G401 (cell line): Measurements from ENCODE around the gene SLC46A2. TPM values are rescaled to one million over a fixed set of nuclear protein-coding genes. Genes with fewer than 3 reads are reported as not detected.
A peak's percentile ranks its signal among the peaks of the same experiment; 100 is the strongest.

Experiments
- DNase-seq: peaks from one replicate; pipeline ENCODE4 v3.0.0-alpha.2; 2015; ENCODE audit warnings: low spot score
- in situ Hi-C: cut with HindIII; loops from 2 replicates; pipeline ENCODE4 v1.10.0; 2016; ENCODE audit warnings: low sequenced_read_pairs, mixed read lengths
- total RNA-seq: library from RNA; depleted of rRNA; stranded (reverse); fragments of >200 nt; shearing (Covaris generic); gene quantifications from 2 replicates; pipeline ENCODE4 v1.2.3, GENCODE V29; 2014

The SLC46A2 gene
- total RNA-seq, 1 experiment from 2014 or later = not detected

DNA sequence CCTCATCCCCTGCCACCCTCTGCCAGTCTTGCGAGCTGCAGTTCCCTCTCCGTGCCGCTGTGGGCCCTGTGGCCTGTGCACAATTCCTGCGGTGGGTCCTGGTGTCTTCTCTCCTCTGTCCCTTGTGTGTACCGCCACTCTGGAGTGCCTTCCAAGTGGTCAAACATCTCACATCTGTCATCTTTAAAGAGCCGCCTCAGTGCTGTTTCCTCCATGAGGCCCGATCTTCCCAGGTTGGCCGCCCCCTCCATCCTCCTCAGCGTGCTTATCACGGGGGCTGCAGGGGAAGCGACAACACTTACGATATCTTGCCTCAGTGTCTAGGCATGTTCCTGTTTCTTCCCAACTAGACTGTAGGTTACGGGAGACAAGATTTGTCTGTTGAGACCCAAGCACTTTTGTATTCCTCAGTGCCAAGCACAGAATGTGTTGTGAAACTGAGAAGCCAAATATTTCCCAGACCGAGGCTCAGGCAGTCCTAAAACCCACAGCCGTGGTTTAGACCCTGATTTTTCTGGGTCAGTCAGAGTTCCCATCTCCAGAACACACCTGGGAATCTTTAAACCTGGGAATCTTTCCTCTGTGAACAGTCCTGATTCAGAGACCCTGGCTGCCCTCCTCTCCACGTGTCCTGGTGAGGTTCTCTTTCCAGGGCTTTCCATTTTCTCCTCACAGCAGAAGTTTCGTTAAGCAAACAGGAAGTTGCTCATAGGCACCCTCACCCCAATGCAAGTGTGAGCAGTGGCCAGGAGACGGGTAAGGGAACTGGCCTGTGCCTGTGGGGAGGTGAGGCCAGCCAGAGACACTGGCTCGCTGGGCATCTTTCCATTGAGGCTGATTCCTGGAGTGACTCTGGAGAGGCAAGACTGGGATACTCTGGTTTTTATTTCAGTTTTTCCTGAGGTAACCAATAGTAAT is 28.8 kb downstream of the SLC46A2 start:
- peak; percentile 25 for DNase-seq
- in situ Hi-C loops = no loop called here

DNA sequence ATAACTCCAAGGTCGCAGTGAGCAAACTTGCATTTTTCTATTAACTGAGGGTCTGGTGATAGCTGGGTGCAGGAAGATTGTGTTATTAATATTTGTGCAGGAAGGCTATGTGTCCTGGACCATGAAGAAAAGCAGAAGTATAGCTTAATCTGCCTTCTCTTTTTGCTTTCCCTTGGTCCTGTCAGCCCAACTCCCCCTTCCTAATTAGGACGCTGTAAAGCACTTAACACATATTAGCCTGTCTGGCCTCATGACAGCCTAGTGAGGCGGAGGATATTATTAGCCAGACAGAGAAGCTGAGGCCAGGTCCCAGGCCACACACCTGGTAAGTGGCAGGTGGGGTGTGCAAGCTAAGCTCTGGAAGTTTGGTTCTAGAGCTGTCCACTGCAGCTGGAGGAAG is 29.5 kb downstream of the SLC46A2 start:
- no peak for DNase-seq
- in situ Hi-C loops = no loop called here

DNA sequence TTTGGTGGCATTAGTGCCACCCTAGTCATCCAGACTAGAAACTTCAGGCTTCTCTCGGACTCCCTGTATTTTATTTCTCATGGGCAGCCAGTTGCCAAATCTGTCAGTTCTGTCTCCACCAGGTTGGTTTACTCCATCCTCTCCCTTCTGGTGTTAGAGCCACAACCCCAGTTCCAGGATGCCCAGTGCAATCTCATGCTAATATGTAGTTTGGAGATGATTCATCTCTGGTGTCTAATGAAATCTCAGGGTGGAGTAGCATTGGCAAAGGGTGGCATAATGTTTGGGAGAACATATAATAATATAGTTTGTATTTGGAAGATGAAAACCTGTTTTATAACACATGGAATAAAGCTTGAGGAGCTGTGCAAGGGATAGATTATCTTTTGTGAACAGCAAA is 30.2 kb downstream of the SLC46A2 start:
- DNase-seq = no peak
- in situ Hi-C loops = no loop called here

DNA sequence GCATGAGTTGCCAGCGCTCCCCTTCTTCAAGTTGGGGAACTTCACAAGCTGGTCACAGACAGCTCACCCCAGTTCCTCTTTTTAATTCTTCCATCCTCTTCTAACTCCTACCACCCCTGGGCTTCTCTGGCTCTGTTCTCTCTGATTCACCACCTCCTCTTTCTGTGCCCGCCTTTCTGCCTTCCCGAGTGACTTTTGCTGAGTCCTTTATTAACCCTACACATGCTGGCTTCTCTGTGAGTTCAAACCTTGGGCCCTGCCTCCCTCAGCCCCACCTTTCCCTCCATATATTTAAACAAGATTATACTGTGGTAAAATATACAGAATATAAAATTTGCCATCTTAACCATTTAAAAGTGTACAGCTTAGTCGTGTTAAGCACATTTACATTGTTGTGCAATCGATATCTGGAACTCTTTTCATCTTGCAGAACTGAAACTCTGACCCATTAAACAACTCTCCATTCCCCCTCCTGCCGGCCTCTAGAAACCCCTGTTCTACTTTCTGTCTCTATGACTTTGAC is 32.0 kb downstream of the SLC46A2 start:
- in situ Hi-C loops = no loop called here
- DNase-seq = no peak

DNA sequence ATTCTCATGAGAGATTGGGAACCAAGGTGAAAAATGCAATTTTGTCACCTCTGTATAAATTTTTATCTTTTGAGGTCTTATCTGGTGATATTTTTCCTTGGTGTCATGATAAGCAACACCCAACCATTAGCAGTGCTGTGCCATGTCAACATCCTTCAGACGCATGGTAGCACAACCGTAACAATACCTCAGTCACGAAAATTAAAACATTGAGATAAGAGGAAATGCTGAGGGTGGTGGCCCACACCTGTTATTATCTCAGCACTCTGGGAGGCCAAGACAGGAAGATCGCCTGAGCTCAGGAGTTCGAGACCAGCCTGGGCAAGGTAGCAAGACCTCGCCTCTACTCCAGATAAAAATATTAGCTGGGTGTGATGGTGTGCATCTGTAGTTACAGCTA is 32.7 kb downstream of the SLC46A2 start:
- in situ Hi-C loops = no loop called here
- DNase-seq = no peak

DNA sequence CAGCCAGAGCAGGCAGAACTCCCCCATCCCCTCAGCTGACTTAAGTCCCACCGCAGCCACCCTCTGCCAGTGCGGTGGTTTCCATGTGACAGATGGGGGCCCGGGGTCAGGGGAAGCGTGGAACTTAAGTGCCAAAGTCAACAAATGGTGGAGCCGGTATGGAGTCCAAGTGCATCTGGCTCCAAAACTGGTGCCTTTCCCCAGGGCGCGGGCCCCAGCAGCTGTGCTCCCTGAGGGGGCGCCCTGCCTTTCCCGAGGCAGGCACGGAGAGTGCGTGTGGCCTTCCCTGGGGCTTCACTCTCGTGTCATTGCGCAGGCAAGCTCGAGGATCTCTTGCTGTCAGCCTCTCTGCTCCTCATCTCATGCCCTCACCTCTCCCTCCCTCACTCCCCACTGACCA is 33.8 kb downstream of the SLC46A2 start:
- no peak for DNase-seq
- in situ Hi-C loops = no loop called here

DNA sequence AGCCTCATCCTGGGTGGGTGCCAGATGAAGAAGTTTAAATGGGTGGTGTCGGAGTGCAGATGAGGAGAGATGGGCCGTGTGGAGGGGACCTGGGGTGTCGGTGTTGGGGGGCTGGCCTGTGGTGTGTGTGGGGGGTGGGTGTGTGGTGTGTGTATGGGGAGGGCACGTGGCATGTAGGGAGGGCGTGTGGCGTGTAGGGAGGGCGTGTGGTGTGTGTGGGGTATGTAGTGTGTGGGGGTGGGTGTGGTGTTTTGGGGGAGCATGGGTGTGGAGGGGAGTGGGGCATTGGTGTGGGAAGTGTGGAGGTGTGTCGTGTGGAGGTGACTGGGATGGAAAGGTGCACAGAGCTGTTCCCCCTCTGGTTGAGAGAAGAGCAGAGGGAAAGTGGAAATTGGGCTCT is 34.5 kb downstream of the SLC46A2 start:
- DNase-seq = no peak
- in situ Hi-C loops = no loop called here

DNA sequence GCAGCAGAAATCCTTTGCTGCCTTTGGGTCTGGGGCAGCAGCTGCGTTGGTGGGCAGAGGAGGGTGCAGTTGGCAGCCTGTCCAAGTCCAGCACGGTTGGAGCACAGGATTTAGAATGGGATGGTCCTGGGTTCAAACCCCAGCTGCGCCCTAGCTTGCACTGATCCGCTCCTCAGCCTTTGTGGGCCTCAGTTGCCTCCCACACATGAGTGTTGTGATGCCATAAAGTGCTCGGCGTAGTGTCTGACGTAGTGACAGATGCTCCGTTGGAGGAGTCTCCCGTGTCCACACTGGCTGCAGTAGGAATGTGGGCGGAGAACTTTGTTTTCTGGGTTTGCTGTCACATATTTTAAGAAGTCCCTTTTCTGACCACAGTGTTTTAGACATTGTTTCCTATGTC is 36.0 kb downstream of the SLC46A2 start:
- no peak for DNase-seq
- in situ Hi-C loops = no loop called here

DNA sequence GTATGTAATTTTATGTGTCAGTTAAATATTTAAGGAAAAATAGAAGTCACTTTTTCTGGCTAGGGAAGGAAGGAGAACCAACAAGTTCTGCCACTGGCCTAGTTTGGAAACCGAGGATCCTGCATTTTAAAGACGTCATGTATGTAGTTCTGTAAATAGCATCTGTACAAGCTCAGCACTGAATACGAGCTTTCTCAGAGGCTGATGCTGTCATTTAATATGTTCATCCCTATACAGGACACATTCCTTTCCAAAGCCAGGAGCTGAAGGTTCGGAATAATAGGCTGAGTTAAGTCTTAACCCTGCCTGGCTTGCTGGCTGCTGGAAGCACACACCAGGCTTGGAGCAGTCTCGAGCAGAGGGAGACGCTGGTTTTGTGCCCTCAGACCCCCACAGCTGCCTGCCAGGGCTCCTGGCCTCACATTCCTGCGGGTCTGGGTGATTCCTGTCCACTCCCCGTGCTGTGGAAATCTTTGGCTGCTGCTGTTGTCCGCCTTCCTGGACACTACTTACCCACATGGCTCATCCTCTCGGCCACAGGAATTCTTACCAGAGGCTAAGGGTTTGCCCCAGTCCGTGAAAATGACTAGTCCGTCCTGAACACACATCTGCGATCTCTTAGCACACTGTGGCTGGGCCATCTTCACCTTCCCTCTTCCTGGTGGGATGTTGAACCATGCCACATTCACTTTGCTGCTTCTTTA is 36.6 kb downstream of the SLC46A2 start:
- in situ Hi-C loops = no loop called here
- DNase-seq = no peak

DNA sequence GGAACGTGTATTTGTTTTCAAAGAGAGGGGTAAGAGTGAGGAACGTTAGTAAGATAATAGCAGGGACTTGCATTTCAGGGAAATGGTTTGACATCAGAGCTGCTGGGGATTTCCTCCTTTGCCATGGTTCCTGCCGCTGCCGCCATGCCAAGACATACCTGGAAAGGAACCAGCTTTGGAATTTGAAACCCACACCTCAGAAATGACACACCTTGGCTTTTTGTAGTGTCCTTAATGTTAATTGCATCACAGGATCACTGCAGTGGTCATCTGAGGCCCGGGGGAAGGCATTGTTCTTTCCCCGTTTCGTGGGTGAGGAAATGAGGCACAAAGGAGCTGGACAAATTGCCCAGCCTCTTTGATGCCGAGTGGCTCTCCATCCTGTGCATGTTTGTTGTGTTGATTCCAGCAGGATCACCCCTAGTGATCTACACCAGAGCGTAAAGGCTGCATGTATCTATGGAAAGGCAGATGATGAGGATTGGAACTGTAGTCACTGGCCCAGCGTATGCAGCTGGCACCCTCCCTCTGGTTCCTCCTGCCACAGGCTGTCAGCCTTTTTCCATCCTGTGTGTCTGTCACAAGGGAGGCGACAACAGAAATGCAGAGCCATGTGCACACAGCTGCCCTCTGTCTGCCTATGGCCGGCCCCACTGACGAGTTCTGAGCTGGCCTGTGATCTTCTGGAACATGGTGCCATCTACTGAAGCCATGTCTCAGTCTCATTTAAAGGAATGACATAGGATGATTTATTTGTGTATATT is 37.8 kb downstream of the SLC46A2 start:
- peak; percentile 19 for DNase-seq
- in situ Hi-C loops = no loop called here

DNA sequence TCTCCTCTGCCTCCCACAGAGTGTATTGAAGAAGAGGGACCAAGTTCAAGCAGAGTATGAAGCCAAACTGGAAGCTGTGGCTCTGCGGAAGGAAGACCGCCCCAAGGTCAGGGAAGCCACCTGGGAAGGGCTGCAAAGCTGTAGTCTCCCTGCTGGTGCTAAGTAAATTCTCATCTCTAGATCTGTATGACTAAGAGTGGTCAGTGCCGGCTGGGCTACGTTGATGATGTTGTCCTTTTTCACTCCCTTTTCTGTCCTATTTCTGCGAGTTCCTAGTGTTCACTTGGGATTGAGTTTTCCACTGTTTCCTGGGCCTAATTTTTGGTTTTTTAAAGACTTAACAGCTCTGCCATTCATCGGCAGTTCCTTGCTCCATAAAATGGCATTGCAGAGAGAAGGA is 39.8 kb downstream of the SLC46A2 start:
- DNase-seq = no peak
- in situ Hi-C loops = no loop called here

DNA sequence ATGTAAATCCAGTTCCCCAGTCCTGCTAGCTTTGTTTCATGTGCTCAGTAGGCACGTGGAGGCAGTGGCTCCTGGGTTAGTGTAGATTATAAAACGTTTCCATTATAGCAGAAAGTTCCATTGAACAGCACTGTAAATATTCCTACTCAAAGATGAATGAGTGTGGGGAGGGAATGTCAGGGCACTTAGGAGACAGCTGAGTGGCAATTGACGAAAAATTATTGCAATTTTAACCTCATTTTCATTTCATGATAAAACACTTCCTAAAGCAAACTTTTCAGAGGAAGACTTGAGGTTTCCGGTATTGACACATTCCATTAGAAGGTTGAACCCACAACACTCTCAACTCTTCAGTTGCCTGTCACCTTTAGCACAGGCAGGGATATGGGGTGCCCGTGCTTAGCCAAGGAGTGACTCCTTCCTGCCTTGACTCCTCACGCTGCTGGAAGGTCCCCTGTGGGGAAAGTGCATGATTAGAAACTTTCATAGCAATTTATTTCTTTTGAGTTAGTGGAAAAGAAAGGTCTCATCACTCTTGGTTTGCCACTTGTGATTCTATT is 41.2 kb downstream of the SLC46A2 start:
- no peak for DNase-seq
- in situ Hi-C loops = no loop called here

DNA sequence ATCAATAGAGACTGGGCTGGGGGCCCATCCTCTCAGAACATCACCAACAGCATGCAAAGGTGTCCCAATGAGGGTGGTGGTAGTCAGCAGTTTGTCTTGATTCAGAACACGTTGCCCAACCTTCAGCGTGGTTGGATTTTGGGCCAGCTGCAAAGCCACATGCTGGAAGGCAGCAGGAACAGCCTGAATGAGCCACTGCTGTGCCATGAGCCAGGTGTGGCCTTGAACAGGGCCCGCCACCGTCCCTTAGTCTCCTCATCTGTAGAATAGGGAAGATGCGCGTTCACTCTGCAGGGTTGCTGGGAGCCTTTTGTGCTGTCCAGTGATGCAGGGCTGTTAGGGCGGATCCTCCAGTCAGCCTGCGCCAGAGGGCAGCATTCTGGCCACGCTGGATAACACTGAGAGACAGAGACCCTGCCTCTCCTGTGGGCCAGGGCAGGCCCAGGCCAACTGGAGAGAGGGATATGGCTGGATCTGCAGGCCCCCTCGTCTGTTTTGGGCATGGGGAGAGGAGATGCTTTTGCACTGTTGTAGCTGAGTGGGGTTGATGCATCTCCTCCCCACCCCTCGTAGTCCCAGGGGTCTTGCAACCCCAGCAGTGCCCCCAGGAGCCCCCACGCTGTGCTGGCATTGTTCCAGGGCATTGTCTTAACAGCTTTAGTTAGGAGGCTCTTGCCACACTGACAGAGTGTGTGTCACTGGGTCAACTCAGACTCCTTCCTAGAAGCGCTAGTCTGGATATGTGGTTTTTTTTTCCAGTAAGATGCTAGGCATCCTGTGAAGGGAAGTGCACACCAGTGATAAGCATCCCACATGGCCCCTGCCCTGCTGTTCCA is 42.1 kb downstream of the SLC46A2 start:
- DNase-seq = no peak
- in situ Hi-C loops = no loop called here

DNA sequence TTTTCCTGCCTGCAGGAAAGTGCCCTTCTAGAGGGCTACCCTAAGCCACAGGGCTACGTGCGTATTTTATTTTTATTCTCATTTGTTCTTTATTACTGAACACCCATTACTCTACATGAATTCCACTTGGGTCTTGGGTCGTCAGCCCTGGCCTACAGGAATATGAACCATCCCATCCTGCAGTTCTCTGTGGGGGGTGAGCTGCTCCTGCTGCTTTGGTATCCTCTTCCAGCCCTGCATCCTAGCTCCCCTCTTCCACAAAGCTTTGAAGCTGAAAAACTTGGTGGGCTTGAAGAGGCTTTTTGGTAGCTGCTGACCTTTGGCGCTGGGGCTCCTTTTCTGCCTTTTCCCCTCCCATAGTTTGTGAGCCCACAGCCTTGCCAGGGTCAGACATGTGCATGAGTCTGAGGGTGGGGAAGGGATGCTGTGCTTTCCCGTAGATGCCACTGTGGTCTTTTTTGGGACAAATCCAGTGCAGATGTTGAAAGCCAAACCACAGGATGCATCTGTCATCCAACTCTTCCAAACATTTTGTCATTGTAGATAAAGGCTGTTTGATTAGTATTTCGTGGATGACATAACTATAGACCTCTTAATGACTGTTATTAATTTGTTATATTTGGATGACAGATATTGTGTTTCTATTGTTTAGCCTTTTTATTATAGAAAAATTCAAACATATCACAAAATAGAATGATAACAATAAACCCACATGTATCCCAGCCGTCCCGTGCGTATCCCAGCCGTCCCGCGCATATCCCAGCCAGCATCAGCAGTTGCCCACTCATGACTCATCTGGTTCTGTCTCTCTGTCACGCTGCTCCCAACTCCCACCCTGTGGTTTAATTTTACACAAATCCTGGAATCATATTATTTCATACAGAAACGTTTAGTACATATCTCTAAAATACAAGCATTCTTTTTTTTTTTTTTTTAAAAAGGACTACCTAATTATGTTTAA is 43.9 kb downstream of the SLC46A2 start:
- in situ Hi-C loops = no loop called here
- DNase-seq = no peak

DNA sequence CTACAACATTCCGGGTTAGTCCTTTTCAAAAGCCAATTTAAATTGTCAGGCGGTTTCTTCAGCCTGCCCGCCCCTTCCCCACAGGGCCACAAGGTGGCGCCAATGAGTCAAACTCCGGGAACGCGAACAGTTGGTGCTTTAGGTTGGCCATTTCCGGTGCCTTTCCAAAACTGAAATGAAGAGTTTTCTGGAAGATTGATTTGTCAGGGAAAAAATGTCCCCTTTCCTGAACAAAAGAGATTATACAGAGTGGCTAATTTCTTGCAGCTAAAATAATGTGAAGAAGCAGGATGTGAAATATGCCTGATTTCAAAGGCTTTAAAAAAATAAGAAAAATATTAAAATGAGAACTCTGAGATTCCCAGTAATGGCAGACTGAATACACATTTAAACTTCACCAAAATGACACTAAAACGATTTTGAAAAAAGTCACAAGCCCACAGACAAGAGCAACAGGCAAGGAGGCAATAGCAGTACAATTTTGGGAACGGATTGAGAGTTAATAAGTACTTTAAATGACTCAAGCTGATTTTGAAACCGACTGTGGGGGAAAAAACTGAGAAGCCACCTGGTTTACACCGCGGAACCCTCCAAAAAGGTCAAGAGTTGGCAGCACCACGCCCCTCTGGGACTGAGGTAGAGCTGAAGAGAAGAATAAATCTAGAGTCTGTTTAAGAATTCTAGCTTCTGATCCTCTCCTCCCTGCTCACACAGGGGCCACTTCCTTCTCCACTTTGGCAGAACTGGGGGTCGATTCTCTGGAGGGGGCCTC is 45.7 kb downstream of the SLC46A2 start:
- DNase-seq = peak; percentile 70
- in situ Hi-C loops = no loop called here

DNA sequence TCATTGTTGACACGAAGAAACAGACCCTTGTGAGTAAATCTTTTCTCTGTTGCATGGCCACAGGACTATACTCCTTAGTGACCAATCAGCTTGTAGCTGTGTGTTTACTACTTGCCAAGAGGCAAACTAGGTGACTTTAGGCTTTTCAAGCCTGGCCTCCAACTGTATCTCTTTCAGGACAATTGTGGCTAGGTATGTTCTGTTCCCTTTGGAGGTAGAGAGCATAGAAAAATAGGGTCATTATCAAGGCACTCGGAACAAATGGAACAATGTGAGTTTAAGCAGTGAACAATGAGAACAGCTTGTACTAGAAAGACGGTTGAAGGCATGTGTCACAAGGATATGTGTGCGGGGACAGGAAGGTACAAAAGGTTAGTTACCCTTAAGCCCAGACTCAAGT is 48.1 kb downstream of the SLC46A2 start:
- DNase-seq = no peak
- in situ Hi-C loops = no loop called here

DNA sequence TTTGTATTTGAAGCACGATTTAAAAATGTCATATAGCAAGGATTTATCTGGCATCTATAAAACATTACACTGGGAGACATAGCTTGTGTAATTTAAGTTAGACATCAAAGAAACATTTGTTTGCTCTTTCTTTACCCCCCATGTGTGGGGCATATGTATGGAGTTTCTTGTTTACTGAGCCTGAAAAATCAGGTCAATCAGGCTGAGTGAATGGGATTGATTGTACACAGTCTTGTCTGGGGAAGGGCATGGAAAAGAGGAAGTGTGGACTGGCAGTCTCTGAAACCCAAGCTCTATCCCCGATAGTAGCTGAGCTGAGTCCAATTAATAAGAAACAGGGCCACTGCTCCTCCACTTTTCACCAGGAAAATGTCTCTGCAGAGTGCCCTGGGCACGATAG is 49.4 kb downstream of the SLC46A2 start:
- in situ Hi-C loops = no loop called here
- DNase-seq = no peak
